Activated CD4-positive, alpha-beta T cell treated with anti-CD3 and anti-CD28 coated beads, Interleukin-2, amount 50 U/mL, for 16 hours (primary cell): Measurements from ENCODE around the gene KIFBP.

ENCODE experiments used
- DNase-seq: peaks from one replicate; pipeline ENCODE4 v3.0.0-alpha.2; 2020

The KIFBP gene

GRCh38 chr10:69051710-69052487 is 63.3 kb downstream of the KIFBP start:
- no peak for DNase-seq

GRCh38 chr10:69052736-69053135 is 64.1 kb downstream of the KIFBP start:
- DNase-seq = no peak

- peak; percentile 73 for DNase-seq
Observed at GRCh38 chr10:69055241-69055640, 66.6 kb downstream of the KIFBP start.

- DNase-seq = no peak
Observed at GRCh38 chr10:69056129-69056528, 67.5 kb downstream of the KIFBP start.

GRCh38 chr10:69056536-69057260 is 68.1 kb downstream of the KIFBP start:
- no peak for DNase-seq

GRCh38 chr10:69057261-69057950 is 68.8 kb downstream of the KIFBP start:
- DNase-seq = peak; percentile 29

- no peak for DNase-seq
Observed at GRCh38 chr10:69057951-69058297, 69.3 kb downstream of the KIFBP start.

GRCh38 chr10:69060127-69060798 is 71.7 kb downstream of the KIFBP start:
- no peak for DNase-seq

GRCh38 chr10:69061305-69062161 is 72.9 kb downstream of the KIFBP start:
- DNase-seq = peak; percentile 45

GRCh38 chr10:69062901-69063300 is 74.3 kb downstream of the KIFBP start:
- no peak for DNase-seq

- DNase-seq = no peak
Observed at GRCh38 chr10:69064762-69065328, 76.2 kb downstream of the KIFBP start.

- peak; percentile 76 for DNase-seq
Observed at GRCh38 chr10:69065406-69066361, 77.1 kb downstream of the KIFBP start.
